Measurements from ENCODE around the gene ZNRF1. TPM values are rescaled to one million over a fixed set of nuclear protein-coding genes. Genes with fewer than 3 reads are reported as not detected.
"Not testable (repeated sequence)": the region's sequence is repeated elsewhere in the genome, so short reads cannot be mapped to it uniquely, and the experiment has no call there.

Gene ZNRF1
- total RNA-seq, 2 donors from 2014 or later: 15.4 to 23.5 TPM

DNA sequence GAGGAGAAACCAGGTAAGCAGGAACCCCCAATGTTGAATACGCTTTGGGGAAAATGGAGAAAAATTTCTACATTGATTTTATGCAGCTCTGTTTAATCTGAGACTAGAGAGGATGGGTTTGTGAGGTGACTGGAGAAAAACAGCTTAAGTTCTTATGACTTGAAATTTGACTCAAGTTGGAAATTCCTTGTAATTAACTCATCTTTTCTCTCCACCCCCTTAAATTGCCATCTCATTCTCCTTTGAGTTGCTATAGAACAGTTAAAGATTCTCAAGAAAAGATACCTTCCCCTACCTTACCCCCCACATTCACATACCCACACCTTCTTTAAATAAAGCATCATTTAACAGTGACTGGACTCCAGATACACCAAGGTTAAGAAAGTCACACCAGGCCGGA lies 24.2 kb downstream of the ZNRF1 start:
- DNase-seq (ENCODE audit: low spot score): no peak
- intact Hi-C loops (cut with DNase I): no loop called here

DNA sequence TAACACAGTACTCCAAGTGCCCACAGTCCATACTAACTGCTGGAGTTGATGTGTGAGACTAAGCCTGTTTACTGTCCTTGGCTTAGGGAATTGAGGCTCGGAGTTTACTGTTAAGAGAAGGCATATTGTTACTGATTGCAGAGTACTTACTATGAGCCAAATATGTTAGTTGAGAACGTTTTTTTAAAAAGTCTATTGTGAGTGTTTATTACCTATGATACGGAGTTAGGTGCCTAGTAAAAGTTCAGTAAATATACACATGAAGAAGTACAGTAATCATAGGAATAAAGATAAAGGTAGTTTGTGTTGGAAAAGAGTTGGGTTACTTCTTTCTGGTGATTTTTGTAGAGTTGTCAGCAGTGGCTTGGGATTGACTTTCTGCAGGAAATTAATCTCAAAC lies 25.4 kb downstream of the ZNRF1 start:
- intact Hi-C loops (cut with DNase I): no loop called here

DNA sequence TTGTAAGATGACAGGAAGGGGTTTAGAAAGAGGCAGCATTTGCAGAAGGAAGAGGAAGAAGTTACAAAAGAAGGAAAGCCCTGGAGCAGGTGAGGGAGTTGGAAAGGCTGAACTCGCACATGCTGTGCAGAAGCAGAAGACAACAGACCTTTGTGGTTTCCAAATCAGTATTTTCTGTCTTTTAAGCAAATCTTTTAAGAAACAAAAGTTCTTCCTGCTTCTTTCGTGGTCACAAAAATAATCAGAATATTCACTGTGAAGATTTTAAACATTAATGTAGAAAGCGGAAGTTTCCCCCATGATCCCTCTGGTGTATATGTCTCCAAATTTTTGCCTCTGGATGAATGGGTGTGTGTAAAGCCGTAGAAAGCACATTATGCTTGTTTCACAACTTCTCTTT lies 25.8 kb downstream of the ZNRF1 start:
- intact Hi-C loops (cut with DNase I): no loop called here
- DNase-seq (ENCODE audit: low spot score): no peak

More for the DNA sequence above, 25.4 kb downstream of the ZNRF1 start:
- DNase-seq (ENCODE audit: low spot score): no peak

DNA sequence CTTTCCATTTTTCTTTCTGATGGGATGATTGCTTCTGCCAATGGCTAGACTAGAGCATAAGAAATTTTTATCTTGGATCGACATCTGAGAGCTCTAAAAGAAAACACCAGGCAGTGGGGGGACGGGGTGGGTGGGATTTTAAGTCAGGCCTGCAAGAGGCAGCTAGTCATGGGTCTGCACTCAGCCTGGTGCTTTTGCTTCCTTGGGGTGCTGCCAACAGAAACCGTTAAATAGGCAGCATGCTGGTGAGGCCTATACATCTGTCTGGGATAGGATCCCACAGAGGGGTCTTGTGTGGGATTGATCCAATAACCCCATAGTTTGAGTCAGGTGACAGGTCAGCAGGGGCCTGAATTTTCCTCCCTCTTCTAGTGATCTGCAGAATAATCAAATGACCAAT lies 26.9 kb downstream of the ZNRF1 start:
- no peak for DNase-seq (ENCODE audit: low spot score)
- intact Hi-C loops (cut with DNase I): no loop called here

DNA sequence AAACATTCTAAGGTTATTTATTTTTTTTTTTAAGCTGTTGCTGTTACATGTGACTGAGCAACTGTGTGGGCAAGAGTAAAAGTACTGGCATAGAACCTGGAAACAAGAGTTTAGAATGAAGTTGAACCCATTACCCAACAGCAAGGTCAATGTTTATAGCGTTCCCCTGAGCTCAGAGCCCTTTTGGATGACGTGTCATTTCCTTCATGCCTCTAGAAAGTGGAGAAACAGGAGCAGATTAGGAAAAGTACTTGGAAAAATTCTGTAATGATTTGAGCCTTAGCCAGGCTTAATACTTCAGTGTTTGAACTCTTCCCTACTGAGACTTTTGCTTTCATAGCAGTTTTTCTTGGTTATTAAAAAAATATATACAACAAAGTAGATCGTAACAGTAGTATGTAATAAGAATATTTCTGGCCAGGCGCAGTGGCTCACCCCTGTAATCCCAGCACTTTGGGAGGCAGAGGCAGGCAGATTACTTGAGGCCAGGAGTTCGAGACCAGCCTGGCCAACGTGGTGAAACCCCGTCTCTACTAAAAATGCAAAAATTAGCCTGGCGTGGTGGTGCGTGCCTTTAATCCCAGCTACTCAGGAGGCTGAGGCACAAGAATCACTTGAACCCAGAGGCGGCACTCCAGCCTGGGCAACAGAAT lies 27.5 kb downstream of the ZNRF1 start:
- intact Hi-C loops (cut with DNase I): not testable (repeated sequence)

DNA sequence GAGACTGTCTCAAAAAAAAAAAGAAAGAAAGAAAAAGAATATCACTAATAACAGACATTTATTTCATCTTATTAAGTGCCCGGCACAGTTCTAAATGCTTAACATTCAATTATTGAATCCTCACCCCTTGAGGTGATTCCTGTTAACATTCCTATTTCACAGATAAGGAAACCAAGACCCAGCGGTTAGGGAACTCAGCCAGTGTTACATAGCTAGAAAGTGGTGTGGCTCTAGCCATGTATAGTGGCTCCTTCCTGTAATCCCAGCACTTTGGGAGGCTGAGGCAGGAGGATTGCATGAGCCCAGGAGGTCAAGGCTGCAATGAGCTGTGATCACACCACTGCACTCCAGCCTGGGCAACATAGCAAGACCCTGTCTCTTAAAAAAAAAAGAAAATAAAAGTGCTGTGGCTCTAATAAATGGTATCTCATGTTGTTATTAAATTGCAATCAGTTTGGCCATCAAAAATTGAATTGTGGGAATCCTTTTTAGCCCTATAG lies 28.1 kb downstream of the ZNRF1 start:
- no peak for DNase-seq (ENCODE audit: low spot score)
- intact Hi-C loops (cut with DNase I): no loop called here

More for the DNA sequence above, 27.5 kb downstream of the ZNRF1 start:
- DNase-seq (ENCODE audit: low spot score): not testable (repeated sequence)

DNA sequence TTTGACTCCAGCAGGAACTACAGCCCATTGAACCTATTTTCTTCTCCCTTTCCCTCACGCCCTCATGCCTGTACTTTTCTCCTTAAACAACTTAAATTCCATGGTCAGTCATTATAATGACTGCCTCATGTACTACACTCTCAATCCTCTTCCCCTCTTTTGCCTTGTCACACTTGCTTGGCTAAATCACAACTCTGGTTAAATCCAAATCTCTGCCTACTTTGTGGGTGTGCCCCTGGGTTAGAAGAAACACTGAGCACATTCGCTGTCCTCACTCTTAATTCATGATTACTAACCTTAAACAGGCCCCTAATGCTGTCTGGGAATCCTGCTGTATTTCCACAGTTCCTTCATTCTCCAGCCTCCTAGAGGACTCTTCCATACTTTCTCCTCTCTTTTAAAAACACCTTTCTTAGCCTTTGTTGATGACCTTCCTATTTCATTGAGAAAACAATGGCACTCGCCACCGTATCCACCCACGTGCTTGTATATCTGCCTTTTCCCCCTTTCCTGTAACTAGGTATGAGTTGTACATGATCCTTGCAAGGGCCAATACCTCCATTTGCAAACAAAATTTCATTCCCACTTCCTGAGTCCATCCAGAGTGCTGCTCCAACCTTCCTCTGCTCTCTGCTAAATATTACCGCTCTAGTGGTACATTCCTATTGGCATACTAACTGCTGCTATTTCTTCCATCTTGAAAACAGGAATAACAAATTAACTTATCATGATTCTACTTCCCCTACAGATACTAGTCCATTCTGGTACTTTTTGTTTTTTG lies 28.9 kb downstream of the ZNRF1 start:
- DNase-seq (ENCODE audit: low spot score): no peak
- intact Hi-C loops (cut with DNase I): no loop called here

DNA sequence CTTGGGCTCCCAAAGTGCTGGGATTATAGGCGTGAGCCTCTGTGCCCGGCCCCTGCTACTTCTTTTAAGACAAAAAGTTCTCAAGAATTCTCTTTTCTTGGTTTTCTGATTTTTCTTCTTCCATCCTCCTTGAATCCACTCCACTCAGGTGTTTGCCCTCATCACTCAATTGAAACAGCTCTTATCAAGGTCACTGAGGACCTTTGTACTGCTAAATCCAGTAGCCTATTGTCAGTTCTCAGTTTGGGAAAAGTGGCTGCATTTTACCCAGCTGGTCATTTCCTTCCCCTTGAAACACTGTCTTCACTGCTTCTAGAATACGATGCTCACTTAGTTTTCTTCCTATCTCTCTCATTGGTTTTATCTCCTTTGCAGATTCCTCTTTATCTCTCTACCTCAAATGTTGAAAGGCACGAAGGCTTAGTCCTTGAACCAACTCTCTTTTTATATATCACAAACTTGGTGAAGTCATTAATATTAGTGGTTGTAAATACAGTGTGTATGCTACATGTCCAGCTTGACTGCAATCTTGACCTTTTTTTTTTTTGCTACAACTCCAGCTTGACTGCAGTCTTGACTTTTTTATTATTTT lies 29.8 kb downstream of the ZNRF1 start:
- DNase-seq (ENCODE audit: low spot score): no peak
- intact Hi-C loops (cut with DNase I): no loop called here

DNA sequence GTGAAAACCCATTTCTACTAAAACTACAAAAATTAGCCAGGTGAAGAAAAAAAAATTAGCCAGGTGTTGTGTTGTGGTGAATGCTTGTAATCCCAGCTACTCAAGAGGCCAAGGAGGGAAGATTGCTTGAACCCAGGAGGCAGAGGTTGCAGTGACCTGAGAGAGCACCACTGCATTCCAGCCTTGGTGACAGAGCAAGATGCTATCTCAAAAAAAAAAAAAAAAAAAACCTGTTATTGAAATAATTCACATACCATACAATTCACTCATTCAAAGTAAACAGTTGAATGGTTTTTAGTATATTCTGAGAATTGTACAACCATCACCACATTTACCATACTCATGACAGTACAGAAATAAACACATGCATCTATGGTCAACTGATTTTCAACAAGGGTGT lies 31.0 kb downstream of the ZNRF1 start:
- intact Hi-C loops (cut with DNase I): no loop called here
- DNase-seq (ENCODE audit: low spot score): no peak

DNA sequence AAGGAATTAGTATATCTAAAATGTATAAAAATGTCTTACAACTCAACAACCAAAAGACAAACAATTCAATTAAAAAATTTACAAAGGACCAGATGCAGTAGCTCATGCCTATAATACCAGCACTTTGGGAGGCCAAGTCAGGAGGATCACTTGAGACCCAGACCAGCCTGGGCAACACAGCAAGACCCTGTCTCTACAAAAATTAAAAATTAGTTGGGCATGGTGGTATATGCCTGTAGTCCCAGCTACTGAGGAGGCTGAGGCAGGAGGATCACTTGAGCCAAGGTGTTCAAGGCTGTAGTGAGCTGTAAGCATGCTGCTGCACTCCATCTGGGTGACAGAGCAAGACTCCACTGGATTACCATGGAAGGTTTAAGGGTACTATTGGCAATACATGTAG lies 33.8 kb downstream of the ZNRF1 start:
- intact Hi-C loops (cut with DNase I): loop anchor here in 1 of 2 donors (1.0 kb wide), 1 partner anchor 40 kb away; no protein-coding TSS in a partner anchor
- DNase-seq (ENCODE audit: low spot score): no peak

DNA sequence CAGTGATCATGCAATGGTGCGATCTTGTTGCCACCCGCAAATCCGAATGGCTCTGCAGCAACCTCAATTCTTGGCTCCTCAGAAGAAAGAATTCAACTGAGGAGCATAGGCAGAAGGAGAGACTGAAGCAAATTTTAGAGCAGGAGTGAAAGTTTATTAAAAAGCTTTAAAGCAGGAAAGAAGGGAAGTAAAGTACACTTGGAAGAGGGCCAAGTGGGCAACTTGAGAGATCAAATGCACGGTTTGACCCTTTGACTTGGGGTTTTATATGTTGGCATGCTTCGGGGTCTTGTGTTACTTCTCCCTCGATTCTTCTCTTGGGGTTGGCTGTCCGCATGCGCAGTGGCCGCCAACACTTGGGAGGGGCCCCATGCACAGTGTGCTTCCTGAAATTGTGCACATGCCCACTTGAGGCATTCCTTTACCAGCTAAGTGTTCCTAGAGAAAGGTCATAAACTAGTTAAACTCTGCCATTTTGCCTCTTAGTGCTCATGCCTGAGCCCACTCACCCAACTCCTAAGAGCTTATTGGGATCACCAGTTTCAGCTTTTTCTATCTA lies 36.7 kb downstream of the ZNRF1 start:
- intact Hi-C loops (cut with DNase I): no loop called here
- no peak for DNase-seq (ENCODE audit: low spot score)

DNA sequence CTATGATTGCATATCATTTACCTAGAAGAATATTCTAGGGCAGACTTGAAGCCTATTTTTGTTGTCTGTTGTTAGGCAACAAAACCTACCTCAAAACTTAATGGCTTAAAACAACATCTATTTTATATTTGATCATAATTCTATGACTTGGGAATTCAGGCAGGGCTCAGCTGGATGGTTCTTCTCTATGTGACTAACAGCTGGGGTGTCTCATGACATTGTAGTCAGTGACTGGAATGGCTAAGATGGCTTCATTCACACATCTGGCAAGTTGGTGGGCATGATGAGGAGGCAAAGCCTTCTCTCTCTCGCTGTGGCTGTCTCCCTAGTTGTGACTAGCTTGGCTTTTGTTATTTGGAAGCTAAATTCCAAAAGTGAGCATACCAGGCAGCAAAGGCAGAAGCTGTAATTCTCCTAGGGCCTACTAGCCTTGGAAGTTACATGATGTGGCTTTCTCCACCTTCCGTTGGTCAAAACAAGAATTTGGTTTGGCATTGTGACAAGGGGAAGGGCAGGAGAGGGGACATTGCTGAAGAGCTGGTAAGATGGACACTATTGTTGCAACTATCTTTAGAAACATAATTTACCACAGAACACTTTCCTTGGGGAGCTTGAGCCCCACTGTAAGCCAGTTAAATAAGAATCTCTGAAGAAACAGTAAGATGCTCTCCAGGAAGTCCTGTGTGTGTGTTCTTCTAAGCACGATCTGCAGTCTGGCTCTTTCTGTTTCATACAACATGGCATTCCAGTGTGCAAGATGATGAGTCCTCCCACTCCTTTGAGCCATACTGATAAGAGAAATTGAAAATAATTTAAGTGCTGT lies 39.4 kb downstream of the ZNRF1 start:
- DNase-seq (ENCODE audit: low spot score): no peak
- intact Hi-C loops (cut with DNase I): no loop called here

DNA sequence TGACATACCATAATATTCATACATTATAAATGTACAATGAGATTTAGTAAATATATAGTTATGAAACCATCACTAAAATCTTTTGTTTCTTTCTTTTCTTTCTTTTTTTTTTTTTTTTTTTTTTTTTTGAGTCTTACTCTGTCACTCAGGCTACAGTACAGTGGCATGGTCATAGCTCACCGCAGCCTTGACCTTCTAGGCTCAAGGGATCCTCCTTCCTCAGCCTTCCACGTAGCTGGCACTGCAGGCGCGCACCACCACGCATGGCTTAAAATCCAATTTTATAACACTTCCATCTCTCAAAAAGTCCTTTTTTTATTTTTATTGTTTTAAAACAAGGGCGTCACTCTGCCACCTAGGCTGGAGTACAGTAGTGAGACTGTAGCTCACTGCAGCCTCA lies 41.1 kb downstream of the ZNRF1 start:
- intact Hi-C loops (cut with DNase I): loop anchor here in 1 of 2 donors (10.0 kb wide), 1 partner anchor 65 kb away; no protein-coding TSS in a partner anchor
- no peak for DNase-seq (ENCODE audit: low spot score)

DNA sequence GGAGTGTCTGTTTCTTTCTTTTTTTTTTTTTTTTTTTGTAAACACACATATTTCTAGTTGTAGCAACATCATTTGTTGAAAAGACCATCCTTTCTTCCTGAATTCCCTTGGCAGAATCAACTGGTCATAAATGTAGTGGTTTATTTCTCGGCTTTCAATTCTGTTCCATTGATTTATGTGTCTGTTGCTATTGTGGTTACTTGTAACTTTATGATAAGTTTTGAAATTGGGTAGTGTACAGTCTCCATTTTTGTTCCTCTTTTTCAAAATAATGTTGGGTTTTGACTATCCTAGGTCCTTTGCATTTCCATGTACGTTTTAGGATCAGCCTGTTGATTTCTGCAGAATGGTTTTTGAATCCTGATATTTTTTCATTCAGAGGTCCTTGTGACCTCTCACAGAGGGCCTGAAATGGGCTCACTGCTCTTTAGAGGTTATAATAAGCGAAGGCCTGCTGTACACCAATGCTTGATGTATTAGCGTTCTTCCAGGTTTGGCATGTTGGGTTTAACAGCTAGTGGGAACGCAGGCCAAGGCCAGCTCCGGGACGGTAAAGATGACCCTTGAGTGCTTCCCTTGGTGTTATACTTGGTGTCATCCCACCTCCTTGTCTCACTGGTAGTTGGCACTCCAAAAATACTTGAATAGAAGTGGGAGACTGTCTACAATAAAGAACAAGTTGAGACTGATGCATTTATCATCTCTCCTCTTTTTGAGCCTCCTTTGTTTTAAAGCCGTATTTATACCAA lies 43.8 kb downstream of the ZNRF1 start:
- DNase-seq (ENCODE audit: low spot score): no peak
- intact Hi-C loops (cut with DNase I): loop anchor here in 1 of 2 donors (10.0 kb wide), 1 partner anchor 62 kb away; no protein-coding TSS in a partner anchor

DNA sequence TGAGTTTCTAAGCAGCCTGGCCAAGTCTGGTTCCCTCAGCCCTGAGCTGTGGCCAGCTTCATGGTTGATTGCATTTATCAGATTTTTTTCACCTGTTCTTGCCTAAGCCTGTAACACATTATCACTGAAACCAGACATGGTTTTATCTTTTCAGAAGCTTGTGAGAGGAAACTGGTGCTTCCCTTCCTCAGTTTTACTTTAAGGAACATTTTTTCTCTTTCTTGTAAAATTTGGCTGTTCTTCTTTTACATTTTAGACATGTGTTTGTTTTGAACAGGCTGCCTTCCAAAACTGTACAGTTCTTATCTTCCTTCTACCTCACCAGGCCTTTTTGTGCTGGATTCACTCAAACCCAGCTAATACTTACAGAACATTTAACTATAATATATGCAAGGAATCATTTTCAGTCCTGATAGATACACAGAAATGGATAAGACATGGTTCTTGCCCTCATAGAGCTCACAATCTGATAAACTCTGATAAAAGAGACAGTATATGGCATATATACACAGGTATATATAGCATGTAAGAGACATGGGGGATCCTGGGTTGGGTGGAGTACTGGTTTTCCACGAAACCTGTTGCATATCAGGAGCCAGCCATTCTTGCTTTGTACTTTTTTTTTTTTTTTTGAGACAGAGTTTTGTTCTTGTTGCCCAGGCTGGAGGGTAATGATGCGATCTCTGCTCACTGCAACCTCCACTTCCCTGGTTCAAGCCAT lies 44.5 kb downstream of the ZNRF1 start:
- DNase-seq (ENCODE audit: low spot score): no peak
- intact Hi-C loops (cut with DNase I): loop anchor here in 1 of 2 donors (10.0 kb wide), 1 partner anchor 61 kb away; no protein-coding TSS in a partner anchor

DNA sequence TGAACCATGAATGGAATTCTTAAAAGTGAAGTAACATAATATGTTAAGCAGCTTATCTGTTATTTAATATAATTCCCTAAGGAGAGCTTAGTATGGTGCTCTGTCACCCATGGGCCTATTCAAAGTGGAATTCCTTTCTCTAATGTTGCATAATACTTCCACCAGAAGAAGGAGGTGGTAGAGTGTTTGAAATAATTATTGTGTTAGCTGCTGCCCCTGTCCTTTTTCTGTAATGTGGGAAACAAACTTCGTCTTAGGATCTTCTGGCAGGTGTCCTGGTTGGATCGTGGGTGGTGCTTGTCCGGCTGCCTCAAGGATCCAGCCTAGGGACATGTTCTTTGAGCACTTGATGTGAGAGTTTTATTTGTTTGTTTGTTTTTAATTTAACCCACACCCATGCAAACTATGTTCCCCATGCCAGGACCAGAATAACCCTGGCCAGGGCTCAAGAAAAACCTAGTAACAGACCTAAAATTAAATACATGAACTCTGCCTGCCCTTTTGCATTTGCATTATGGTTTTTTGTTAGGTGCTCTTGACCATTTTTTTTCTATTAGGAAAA lies 46.1 kb downstream of the ZNRF1 start:
- intact Hi-C loops (cut with DNase I): loop anchor here in 1 of 2 donors (10.0 kb wide), 1 partner anchor 60 kb away; no protein-coding TSS in a partner anchor
- DNase-seq (ENCODE audit: low spot score): no peak

DNA sequence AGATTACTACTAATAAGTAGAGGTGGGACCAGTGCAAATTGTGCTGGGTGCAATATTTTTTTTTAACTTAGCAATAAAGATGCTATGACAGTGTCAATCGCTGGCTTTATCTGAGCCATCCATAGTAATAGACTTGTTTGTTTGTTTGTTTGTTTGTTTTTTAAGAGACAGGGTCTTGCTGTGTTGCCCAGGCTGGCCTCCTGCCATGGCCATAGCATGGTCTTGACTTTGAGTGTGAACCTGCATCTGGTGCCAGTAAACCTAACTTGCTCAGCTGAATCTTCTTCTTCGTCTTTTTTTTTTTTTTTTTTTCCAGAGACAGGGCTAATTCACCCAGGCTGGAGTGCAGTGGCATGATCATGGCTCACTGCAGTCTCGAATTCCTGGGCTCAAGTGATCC lies 46.6 kb downstream of the ZNRF1 start:
- DNase-seq (ENCODE audit: low spot score): no peak
- intact Hi-C loops (cut with DNase I): loop anchor here in 1 of 2 donors (10.0 kb wide), 1 partner anchor 59 kb away; no protein-coding TSS in a partner anchor

All from posterior vena cava (tissue), 2 donors.